GM19351 (cell line): Measurements from ENCODE around the gene ZNF37A.
"Not testable (repeated sequence)": the region's sequence is repeated elsewhere in the genome, so short reads cannot be mapped to it uniquely, and the experiment has no call there.

Source experiments
- ATAC-seq: cut with Tn5 transposase; IDR thresholded peaks from one replicate; pipeline ENCODE4 v1.9.1; 2021; ENCODE audit warnings: mild to moderate bottlenecking, moderate library complexity; ENCODE audit not compliant: unreplicated experiment

ZNF37A gene

GRCh38 chr10:38147686-38148085, 53.5 kb downstream of the ZNF37A start:
- no peak for ATAC-seq

- not testable (repeated sequence) for ATAC-seq
Observed at GRCh38 chr10:38150891-38151463, 56.8 kb downstream of the ZNF37A start.

GRCh38 chr10:38156416-38157269, 62.5 kb downstream of the ZNF37A start:
- no peak for ATAC-seq

GRCh38 chr10:38157270-38157685, 63.1 kb downstream of the ZNF37A start:
- no peak for ATAC-seq

GRCh38 chr10:38159004-38159403, 64.9 kb downstream of the ZNF37A start:
- no peak for ATAC-seq

GRCh38 chr10:38163617-38164016, 69.5 kb downstream of the ZNF37A start:
- no peak for ATAC-seq

GRCh38 chr10:38174336-38174735, 80.2 kb downstream of the ZNF37A start:
- no peak for ATAC-seq

GRCh38 chr10:38184477-38184876, 90.3 kb downstream of the ZNF37A start:
- no peak for ATAC-seq
